Cardiac fibroblast (primary cell): ENCODE measurements around the gene R3HDM4.

Source experiments
- DNase-seq, 2 donors: peaks; one replicate each; pipeline versions ENCODE4 v3.0.0 to v3.0.0-alpha.2; 2010; ENCODE audit warnings: low read depth in 2 of 2
- H3K4me3 ChIP-seq, 2 donors: replicated peaks in 1 of 2; 1 replicate in 1 of 2; 2 replicates in 1 of 2; pipeline ENCODE4 v1.5.1; 2011; ENCODE audit warnings: low read depth in 2 of 2, low read length in 2 of 2, mild to moderate bottlenecking in 2 of 2, moderate library complexity in 1 of 2
- TF ChIP-seq, protein P1 (sequence below): IDR thresholded peaks from one replicate; pipeline ENCODE4 v1.5.1; 2011; ENCODE audit warnings: low read depth, mild to moderate bottlenecking, low read length, inconsistent platforms

The R3HDM4 gene

GRCh38 chr19:956766-957440 lies 43.9 kb upstream of the R3HDM4 start:
- no peak for DNase-seq
- TF ChIP-seq, protein P1, sequence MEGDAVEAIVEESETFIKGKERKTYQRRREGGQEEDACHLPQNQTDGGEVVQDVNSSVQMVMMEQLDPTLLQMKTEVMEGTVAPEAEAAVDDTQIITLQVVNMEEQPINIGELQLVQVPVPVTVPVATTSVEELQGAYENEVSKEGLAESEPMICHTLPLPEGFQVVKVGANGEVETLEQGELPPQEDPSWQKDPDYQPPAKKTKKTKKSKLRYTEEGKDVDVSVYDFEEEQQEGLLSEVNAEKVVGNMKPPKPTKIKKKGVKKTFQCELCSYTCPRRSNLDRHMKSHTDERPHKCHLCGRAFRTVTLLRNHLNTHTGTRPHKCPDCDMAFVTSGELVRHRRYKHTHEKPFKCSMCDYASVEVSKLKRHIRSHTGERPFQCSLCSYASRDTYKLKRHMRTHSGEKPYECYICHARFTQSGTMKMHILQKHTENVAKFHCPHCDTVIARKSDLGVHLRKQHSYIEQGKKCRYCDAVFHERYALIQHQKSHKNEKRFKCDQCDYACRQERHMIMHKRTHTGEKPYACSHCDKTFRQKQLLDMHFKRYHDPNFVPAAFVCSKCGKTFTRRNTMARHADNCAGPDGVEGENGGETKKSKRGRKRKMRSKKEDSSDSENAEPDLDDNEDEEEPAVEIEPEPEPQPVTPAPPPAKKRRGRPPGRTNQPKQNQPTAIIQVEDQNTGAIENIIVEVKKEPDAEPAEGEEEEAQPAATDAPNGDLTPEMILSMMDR = no peak
- H3K4me3 ChIP-seq = no peak overlapping the region

- no peak for DNase-seq
- no peak overlapping the region for H3K4me3 ChIP-seq
- TF ChIP-seq, protein P1 = no peak
These were observed 43.1 kb upstream of the R3HDM4 start for GRCh38 chr19:955803-956765.

- DNase-seq = no peak
- H3K4me3 ChIP-seq = no peak overlapping the region
- TF ChIP-seq, protein P1 = no peak
These were observed 41.9 kb upstream of the R3HDM4 start for GRCh38 chr19:954672-955494.

- DNase-seq = no peak
- no peak overlapping the region for H3K4me3 ChIP-seq
- TF ChIP-seq, protein P1 = no peak
These were observed 41.3 kb upstream of the R3HDM4 start for GRCh38 chr19:954272-954671.

GRCh38 chr19:953445-954271 lies 40.6 kb upstream of the R3HDM4 start:
- no peak for DNase-seq
- TF ChIP-seq, protein P1 = no peak
- H3K4me3 ChIP-seq = no peak overlapping the region
